ENCODE measurements around the gene SACM1L.

GRCh38 chr3:45779746-45780735 lies 90.8 kb downstream of the SACM1L start:
- TF ChIP-seq, protein P1, sequence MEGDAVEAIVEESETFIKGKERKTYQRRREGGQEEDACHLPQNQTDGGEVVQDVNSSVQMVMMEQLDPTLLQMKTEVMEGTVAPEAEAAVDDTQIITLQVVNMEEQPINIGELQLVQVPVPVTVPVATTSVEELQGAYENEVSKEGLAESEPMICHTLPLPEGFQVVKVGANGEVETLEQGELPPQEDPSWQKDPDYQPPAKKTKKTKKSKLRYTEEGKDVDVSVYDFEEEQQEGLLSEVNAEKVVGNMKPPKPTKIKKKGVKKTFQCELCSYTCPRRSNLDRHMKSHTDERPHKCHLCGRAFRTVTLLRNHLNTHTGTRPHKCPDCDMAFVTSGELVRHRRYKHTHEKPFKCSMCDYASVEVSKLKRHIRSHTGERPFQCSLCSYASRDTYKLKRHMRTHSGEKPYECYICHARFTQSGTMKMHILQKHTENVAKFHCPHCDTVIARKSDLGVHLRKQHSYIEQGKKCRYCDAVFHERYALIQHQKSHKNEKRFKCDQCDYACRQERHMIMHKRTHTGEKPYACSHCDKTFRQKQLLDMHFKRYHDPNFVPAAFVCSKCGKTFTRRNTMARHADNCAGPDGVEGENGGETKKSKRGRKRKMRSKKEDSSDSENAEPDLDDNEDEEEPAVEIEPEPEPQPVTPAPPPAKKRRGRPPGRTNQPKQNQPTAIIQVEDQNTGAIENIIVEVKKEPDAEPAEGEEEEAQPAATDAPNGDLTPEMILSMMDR (IDR thresholded peaks at IDR 0.05; ENCODE audit: insufficient read depth, low read depth, low read length): no peak
- no peak for TF ChIP-seq EZH2 (IDR thresholded peaks at IDR 0.05; ENCODE audit: insufficient read depth, low read length)
